GM20431 (cell line): ENCODE measurements around the gene XPOT.

Experiments used
- in situ Hi-C: fragments of 300-500 bp; cut with MseI, MboI; formaldehyde crosslinking; loops from one replicate; pipeline ENCODE4 v1.15.0; 2020; ENCODE audit warnings: low sequenced_read_pairs; ENCODE audit not compliant: unreplicated experiment

The XPOT gene

GRCh38 chr12:64412459-64412858 is 8.3 kb downstream of the XPOT start:
- in situ Hi-C loops: no loop called here

DNA sequence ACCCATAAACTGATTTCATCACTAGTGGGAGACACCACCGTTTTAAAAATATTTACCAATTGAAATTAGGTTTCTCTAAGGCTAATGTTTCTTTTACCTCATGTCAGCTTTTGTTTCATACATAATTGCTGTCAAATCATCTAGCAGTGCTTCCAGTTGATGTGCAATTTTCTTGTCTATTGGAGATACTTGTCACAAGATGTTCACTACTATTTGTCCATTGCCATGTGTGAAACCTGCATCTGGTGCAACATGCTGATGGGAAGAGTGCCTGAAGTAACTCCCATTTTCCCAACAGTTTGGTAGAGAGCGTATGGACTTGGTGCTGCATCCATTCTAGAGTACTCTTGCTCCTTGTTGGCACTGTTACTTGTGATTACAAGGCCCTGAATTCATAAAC is 9.7 kb downstream of the XPOT start:
- in situ Hi-C loops: no loop called here

- in situ Hi-C loops: no loop called here
Measured at GRCh38 chr12:64418209-64418608, 14.0 kb downstream of the XPOT start.

- in situ Hi-C loops: no loop called here
Measured at GRCh38 chr12:64419696-64420095, 15.5 kb downstream of the XPOT start.

DNA sequence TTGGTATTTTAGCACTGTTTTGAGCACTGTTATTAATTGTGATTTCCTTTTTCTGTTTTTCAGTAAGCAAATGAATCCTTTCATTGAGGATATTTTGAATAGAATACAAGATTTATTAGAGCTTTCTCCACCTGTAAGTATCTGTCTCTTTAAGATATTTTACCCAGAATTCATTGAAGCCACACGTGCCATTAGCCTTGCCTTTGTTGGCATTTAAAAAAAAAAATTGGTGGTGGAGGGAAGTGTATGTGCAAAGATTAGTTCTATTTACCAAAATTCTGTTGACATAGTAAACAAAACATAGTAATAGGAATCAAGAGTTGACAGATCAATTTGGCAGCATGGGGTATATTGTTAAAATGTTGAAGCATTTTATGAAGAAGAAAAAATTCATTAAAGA is 23.8 kb downstream of the XPOT start:
- in situ Hi-C loops: no loop called here

GRCh38 chr12:64428956-64429355 is 24.8 kb downstream of the XPOT start:
- in situ Hi-C loops: no loop called here

DNA sequence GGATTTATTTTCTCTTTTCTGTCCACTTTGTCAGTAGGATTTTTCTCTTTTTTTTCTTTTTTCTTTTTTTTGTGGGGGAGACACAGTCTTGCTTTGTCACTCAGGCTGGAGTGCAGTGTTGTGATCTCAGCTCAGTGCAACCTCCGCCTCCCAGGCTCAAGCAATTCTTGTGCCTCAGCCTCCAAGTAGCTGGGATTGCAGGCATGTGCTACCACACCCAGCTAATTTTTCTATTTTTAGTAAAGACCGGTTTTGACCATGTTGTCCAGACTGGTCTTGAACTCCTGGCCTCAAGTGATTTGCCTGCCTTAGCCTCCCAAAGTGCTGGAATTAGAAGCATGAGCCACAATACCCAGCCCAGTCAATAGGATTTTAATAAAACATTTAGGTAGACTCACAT is 26.7 kb downstream of the XPOT start:
- in situ Hi-C loops: no loop called here

- in situ Hi-C loops: no loop called here
Measured at GRCh38 chr12:64431791-64432190, 27.6 kb downstream of the XPOT start.

GRCh38 chr12:64433915-64434314 is 29.7 kb downstream of the XPOT start:
- in situ Hi-C loops: no loop called here

- in situ Hi-C loops: no loop called here
Measured at GRCh38 chr12:64440100-64440499, 35.9 kb downstream of the XPOT start.

DNA sequence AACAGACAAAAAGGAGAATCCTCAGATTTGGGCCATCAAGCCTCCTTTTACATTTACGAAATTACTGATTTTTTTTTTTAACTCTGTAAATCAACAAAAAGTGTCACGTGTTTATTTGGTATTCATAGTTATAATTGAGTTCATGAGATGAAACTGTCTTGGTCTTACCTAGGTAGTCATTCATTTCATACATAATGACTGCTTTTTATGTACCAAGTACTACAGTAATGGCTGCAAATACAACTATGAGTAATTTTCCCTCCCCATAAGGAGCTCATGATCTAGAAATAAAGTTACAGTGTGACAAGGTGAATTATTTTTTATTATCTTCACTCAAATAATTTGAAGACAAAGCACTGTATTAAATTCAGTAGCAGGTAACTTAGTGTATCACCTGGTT is 41.3 kb downstream of the XPOT start:
- in situ Hi-C loops: no loop called here

GRCh38 chr12:64446295-64446694 is 42.1 kb downstream of the XPOT start:
- in situ Hi-C loops: no loop called here

DNA sequence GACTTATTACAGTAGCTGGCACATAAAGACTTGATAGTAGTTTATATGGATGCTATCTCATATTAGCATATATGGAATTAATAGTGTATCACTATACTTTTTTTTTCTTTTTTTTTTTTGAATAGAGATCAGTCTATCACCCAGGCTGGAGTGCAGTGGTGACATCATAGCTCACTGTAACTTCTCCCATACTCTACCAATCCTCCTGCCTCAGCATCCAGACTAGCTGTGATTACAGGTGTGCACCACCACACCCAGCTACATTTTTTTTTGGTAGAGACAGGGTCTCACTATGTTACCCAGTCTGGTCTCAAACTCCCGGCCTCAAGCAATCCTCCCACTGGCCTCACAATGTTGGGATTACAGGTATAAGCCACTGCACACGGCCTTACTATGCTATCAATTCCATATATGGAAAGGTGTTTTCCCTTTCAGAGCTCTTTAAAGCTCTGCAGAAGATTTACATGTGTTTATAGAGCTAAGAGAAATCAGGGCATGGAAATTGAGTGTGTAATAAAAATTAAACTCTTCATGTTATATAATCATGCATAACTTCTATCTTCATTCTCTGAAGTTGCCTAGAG is 46.0 kb downstream of the XPOT start:
- in situ Hi-C loops: no loop called here

DNA sequence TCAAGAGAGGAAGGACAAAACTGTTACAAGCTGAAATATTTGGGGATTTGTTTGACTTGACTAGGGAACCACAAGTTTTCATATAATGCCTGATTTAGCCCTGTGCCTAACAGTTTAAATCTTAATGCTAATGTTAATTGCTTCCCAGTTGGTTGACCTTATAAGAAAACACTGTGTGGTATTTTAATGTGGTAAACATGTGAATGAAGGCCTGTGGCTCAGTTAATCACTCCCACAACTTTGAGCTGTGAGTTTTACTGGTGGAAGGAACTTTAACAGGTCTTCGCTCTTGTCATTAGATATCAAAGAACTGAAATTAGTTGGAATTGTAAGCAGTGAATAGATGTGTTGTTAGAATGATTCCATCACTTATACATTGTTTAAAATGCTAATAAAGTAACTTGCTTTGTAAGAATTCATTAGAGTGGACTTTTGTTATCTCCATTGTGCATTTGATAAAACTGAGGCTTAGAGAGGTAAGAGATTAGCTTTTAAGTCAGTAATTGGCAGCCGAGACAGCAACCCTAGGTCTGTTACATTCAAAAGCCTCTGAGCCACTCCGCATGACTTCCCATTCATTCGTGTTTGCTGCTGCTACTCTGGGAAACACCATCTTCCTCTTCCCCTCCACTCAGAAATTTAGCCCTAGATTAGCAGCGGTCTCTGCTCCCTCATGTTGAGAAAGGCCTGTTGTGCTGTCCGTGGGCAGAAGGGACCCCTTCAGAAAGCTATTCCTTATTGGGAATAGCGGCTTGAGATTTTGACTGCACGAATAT is 46.7 kb downstream of the XPOT start:
- in situ Hi-C loops: no loop called here

- in situ Hi-C loops: no loop called here
Measured at GRCh38 chr12:64451687-64452558, 47.7 kb downstream of the XPOT start, which contains the start of gene TBK1. Gene TBK1, plus strand, starts transcription at chr12:64452120. Its CDS starts 3,751 bp downstream, at chr12:64455871.

DNA sequence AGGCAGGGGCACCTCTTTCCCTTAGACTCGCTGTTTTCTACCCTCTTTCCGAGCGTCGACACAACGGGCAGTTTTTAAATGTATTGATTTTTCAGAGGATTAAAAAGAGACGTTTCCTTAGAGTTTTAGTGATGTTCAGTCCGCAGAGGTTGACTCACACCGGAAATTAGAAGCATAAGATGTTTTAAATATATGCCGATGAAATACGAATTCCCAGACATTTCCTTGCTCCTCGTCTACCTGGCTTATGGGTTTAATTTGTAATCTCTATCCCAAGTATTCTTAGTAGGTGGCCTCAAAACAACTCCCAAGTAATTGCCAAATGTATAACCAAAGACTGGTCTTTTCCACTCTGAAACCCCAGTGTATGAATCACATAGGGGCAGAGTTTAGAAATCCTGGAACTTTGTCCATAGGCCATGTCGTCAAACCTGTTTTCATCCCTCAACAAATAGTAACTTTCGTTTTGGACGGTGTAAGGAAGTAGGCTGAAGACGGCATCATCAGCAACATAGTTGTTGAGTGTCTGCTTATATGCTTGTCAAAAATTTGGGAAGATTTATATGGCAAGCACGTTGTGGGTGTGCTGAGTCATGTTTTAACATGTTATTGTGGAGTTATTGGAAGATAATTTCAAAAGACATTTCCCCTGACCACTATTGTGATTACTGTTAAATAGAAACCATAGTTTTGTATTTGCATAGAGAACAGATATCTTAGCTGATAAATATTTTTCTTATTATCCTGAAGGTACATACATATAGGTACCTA is 48.6 kb downstream of the XPOT start:
- in situ Hi-C loops: no loop called here

GRCh38 chr12:64455506-64455905 is 51.3 kb downstream of the XPOT start:
- in situ Hi-C loops: no loop called here

- in situ Hi-C loops: no loop called here
Measured at GRCh38 chr12:64456119-64456518, 51.9 kb downstream of the XPOT start.

- in situ Hi-C loops: no loop called here
Measured at GRCh38 chr12:64457032-64457431, 52.8 kb downstream of the XPOT start.

DNA sequence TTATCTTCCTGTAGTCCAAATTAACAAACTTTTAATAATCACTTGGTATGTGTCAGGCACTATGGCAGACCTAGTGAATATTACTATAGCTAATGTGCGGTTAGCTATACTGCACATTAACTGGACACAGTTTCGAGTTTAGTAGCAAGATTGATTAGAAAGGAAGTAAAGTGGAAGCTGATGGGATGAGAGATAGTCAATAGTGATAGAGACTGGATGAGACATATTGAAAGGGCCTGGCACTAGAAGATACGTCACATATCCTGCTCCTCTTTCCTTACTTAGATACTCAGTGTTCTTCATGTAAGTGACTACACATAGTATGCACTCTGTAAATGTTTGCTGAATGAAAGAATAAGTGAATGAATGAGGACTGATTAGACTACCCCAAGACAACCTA is 53.3 kb downstream of the XPOT start:
- in situ Hi-C loops: no loop called here
